DND-41 (cell line): ENCODE measurements around the gene CCDC92.

Experiments
- ATAC-seq: fragments of 200-7000 bp; cut with Tn5 transposase; 3 replicates; pipeline ENCODE4 v1.9.1; 2021; ENCODE audit warnings: low read depth; ENCODE audit not compliant: insufficient read depth
- DNase-seq: peaks from one replicate; pipeline ENCODE4 v3.0.0-alpha.2; 2020
- H2AFZ ChIP-seq: 2 replicates; pipeline ENCODE4 v1.6.0; 2012; ENCODE audit warnings: low read depth, low read length
- H3K27ac ChIP-seq: 2 replicates; pipeline ENCODE4 v1.5.1; 2012; ENCODE audit warnings: low read length, inconsistent platforms
- H3K27me3 ChIP-seq: fragments of 200-600 bp; sonication (generic); 2 replicates; pipeline ENCODE4 v1.6.0; 2012; ENCODE audit warnings: low read length, mild to moderate bottlenecking, inconsistent platforms; ENCODE audit not compliant: insufficient read depth, poor library complexity
- H3K36me3 ChIP-seq: 2 replicates; pipeline ENCODE4 v1.5.1; 2012; ENCODE audit warnings: low read length, inconsistent platforms; ENCODE audit not compliant: insufficient read depth
- H3K4me1 ChIP-seq: 2 replicates; pipeline ENCODE4 v1.5.1; 2012; ENCODE audit warnings: mild to moderate bottlenecking, low read length; ENCODE audit not compliant: insufficient read depth
- H3K4me2 ChIP-seq: 2 replicates; pipeline ENCODE4 v1.6.0; 2012; ENCODE audit warnings: mild to moderate bottlenecking, moderate library complexity, low read length, inconsistent platforms; ENCODE audit not compliant: insufficient read depth
- H3K4me3 ChIP-seq, 2 experiments: fragments of 200-600 bp in 1 of 2; shearing (Covaris generic) in 1 of 2; 2 replicates each; pipeline ENCODE4 v1.5.1; 2012 to 2016; ENCODE audit warnings: inconsistent platforms in 2 of 2, low read length in 2 of 2, mild to moderate bottlenecking in 2 of 2, low read depth in 1 of 2, moderate library complexity in 1 of 2
- H3K79me2 ChIP-seq: 2 replicates; pipeline ENCODE4 v1.6.0; 2012; ENCODE audit warnings: low read length, inconsistent platforms; ENCODE audit not compliant: insufficient read depth
- H3K9ac ChIP-seq: 2 replicates; pipeline ENCODE4 v1.6.0; 2012; ENCODE audit warnings: low read depth, mild to moderate bottlenecking, inconsistent platforms, low read length, moderate library complexity
- H3K9me3 ChIP-seq: 2 replicates; pipeline ENCODE4 v1.5.1; 2012; ENCODE audit warnings: low read length, moderate library complexity, mild to moderate bottlenecking, inconsistent platforms; ENCODE audit not compliant: insufficient read depth, severe bottlenecking
- H4K20me1 ChIP-seq: 2 replicates; pipeline ENCODE4 v1.6.0; 2012; ENCODE audit warnings: low read length; ENCODE audit not compliant: insufficient read depth
- CTCF ChIP-seq: IDR thresholded peaks from 2 replicates; pipeline ENCODE4 v1.5.1; 2012; ENCODE audit warnings: borderline replicate concordance, low read length, moderate library complexity, mild to moderate bottlenecking; ENCODE audit not compliant: poor library complexity, severe bottlenecking; ENCODE audit errors: extremely low read depth
- EZH2 ChIP-seq: IDR thresholded peaks from 3 replicates; pipeline ENCODE4 v1.6.1; 2012; ENCODE audit warnings: borderline replicate concordance, low read depth, mild to moderate bottlenecking, moderate library complexity, low read length, inconsistent platforms; ENCODE audit not compliant: severe bottlenecking

Gene CCDC92

GRCh38 chr12:123899368-123899767 is 73.3 kb downstream of the CCDC92 start:
- DNase-seq, result no peak

GRCh38 chr12:123898673-123899072 is 74.0 kb downstream of the CCDC92 start:
- Histone ChIP-seq H3K4me1 (no peaks in the 10 kb centered on the region; the same call in 1 of the 2 replicates), H3K4me3 (no peak overlapping the region), H3K79me2 (no peaks in the 10 kb centered on the region), H4K20me1 (no peaks in the 10 kb centered on the region), H3K27me3 (no peaks in the 10 kb centered on the region), H3K9ac (no peak overlapping the region), H3K27ac (no peak overlapping the region), H2AFZ (no peak overlapping the region), H3K4me2 (no peak overlapping the region), H3K9me3 (no peaks in the 10 kb centered on the region), H3K36me3 (no peaks in the 10 kb centered on the region)
- no peak for DNase-seq
- ATAC-seq, result no peak
- TF ChIP-seq EZH2 (no peak), CTCF (no peak)

More at GRCh38 chr12:123899368-123899767, 73.3 kb downstream of the CCDC92 start:
- ATAC-seq, result no peak
- no peaks in the 10 kb centered on the region for H3K27me3 ChIP-seq
- no peak overlapping the region for H3K4me2 ChIP-seq
- no peaks in the 10 kb centered on the region; the same call in 1 of the 2 replicates for H3K4me1 ChIP-seq
- H4K20me1 ChIP-seq, result no peaks in the 10 kb centered on the region
- H3K4me3 ChIP-seq, result no peak overlapping the region
- H3K9me3 ChIP-seq, result no peaks in the 10 kb centered on the region
- no peak overlapping the region for H3K9ac ChIP-seq
- TF ChIP-seq EZH2 (no peak), CTCF (no peak)
- no peaks in the 10 kb centered on the region for H3K79me2 ChIP-seq
- no peak overlapping the region for H3K27ac ChIP-seq
- no peak overlapping the region for H2AFZ ChIP-seq
- no peaks in the 10 kb centered on the region for H3K36me3 ChIP-seq

GRCh38 chr12:123897221-123897620 is 75.4 kb downstream of the CCDC92 start:
- DNase-seq, result no peak
- H3K36me3 ChIP-seq, result no peaks in the 10 kb centered on the region
- no peak overlapping the region for H3K4me3 ChIP-seq
- no peak overlapping the region for H2AFZ ChIP-seq
- no peaks in the 10 kb centered on the region for H3K9me3 ChIP-seq
- no peaks in the 10 kb centered on the region for H4K20me1 ChIP-seq
- TF ChIP-seq CTCF, result no peak
- no peak for TF ChIP-seq EZH2
- H3K4me2 ChIP-seq, result no peak overlapping the region
- H3K4me1 ChIP-seq, result no peaks in the 10 kb centered on the region; the same call in 1 of the 2 replicates
- H3K9ac ChIP-seq, result no peak overlapping the region
- no peaks in the 10 kb centered on the region for H3K27me3 ChIP-seq
- no peaks in the 10 kb centered on the region for H3K79me2 ChIP-seq
- no peak overlapping the region for H3K27ac ChIP-seq
- no peak for ATAC-seq

- Histone ChIP-seq H3K4me2 (no peak overlapping the region), H3K9ac (no peak overlapping the region), H3K79me2 (no peaks in the 10 kb centered on the region), H4K20me1 (no peaks in the 10 kb centered on the region), H3K4me3 (no peak overlapping the region), H3K36me3 (no peaks in the 10 kb centered on the region), H3K4me1 (no peaks in the 10 kb centered on the region; the same call in 1 of the 2 replicates), H3K27ac (no peak overlapping the region), H3K9me3 (no peaks in the 10 kb centered on the region), H2AFZ (no peak overlapping the region), H3K27me3 (no peaks in the 10 kb centered on the region)
- TF ChIP-seq CTCF (no peak), EZH2 (no peak)
- ATAC-seq (no peak), DNase-seq (no peak)
Observed at GRCh38 chr12:123896767-123897166, 75.9 kb downstream of the CCDC92 start.
